Measurements from ENCODE around the gene PRLH.
A peak's percentile ranks its signal among the peaks of the same experiment; 100 is the strongest.

PRLH gene

DNA sequence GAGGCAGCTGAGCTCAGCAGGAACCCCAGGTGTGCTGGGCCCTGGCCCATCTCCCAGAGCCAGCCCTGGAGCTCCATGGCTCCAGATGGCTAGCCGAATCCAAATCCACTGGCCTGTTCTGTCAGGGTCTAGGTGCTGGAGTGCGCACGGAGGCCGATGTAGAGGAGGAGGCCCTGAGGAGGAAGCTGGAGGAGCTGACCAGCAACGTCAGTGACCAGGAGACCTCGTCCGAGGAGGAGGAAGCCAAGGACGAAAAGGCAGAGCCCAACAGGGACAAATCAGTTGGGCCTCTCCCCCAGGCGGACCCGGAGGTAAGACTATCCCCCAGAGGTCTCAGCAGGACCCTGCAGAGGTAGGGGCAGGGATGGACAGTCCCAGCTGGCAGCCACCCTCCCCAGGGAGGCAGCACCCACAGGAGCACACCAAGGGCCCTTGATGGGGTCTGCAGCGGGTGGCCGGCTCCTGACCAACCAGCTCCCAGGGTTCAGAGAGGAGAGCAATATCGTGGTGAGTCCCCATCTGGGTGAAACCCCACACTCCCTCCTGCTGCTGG, 26.1 kb upstream of the PRLH start:
- DNase-seq = no peak

GRCh38 chr2:237540823-237541222, 25.6 kb upstream of the PRLH start:
- DNase-seq = peak; percentile 77

GRCh38 chr2:237541243-237541642, 25.1 kb upstream of the PRLH start:
- no peak for DNase-seq

- DNase-seq = no peak
Observed at GRCh38 chr2:237542001-237542704, 24.2 kb upstream of the PRLH start.

GRCh38 chr2:237546040-237546875, 20.1 kb upstream of the PRLH start:
- no peak for DNase-seq

GRCh38 chr2:237546876-237547395, 19.4 kb upstream of the PRLH start:
- DNase-seq = no peak

DNA sequence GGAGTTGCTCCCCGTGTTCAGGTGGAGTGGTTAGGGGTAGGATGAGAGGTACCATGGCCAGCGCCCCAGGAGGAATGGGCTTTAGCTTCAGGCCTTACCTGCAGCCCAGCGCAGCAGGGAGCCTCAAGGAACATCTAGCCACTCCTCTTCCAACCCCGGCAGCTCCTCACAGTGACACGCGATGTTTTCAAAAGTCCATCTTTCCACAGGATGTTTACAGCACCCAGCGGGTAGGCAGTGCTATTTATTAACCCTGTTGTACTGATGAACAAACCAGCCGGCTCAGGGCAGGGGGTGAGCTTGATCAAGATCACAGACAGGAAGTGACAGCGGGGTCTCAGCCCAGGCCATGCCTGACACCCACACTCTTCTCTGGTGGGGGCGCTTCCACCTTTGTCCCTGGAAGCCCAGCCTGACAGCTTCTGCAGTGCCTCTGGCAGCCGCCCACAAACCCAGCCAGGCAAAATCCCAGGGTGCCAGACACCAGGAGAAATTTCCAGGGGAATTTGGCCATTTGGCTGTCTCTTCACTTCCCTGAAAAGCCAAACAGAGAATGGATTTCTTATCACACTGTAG, 18.4 kb upstream of the PRLH start:
- no peak for DNase-seq

DNA sequence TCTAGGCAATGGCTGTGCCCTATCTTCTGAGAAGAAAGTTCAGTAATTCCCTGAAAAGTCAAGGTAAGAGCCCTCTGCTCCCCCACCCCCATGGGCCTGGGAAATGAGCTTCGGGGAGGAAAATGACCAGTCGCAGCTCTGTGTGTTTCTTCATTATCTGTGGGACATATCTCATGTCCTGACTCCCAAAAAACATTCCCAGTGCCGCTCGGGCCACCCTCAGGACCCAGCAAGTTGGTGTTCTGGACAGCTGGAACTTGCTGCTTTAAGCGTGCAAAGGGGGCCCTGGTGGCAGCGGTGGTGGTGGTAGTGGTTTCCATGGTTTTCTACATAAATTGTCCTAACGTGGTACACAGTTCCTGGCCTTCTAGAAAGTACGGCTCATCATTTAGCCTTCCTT, 17.2 kb upstream of the PRLH start:
- no peak for DNase-seq

- no peak for DNase-seq
Observed at GRCh38 chr2:237549643-237550415, 16.5 kb upstream of the PRLH start.

GRCh38 chr2:237551071-237551574, 15.3 kb upstream of the PRLH start:
- DNase-seq = no peak

- DNase-seq = peak; percentile 14
Observed at GRCh38 chr2:237552908-237553307, 13.5 kb upstream of the PRLH start.

GRCh38 chr2:237553948-237554347, 12.4 kb upstream of the PRLH start:
- DNase-seq = no peak

DNA sequence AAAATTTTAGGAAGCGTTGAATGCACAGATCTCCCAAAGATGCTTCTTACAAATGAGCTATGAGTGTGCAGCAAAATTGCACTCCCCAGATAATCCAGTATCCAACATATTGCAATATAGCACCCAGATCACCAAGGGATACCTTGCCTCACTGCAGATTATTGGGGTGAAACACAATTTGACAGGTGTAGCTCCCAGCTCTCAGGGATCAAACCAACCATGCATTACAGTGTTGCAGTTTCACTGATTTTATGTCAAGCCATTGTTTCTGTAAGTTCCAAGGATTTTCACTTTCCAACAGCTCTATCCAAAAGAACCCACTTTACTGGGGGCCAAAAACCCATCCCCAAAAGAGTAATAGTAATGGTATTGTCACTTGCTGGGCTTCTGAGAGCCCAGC, 10.8 kb upstream of the PRLH start:
- no peak for DNase-seq

DNA sequence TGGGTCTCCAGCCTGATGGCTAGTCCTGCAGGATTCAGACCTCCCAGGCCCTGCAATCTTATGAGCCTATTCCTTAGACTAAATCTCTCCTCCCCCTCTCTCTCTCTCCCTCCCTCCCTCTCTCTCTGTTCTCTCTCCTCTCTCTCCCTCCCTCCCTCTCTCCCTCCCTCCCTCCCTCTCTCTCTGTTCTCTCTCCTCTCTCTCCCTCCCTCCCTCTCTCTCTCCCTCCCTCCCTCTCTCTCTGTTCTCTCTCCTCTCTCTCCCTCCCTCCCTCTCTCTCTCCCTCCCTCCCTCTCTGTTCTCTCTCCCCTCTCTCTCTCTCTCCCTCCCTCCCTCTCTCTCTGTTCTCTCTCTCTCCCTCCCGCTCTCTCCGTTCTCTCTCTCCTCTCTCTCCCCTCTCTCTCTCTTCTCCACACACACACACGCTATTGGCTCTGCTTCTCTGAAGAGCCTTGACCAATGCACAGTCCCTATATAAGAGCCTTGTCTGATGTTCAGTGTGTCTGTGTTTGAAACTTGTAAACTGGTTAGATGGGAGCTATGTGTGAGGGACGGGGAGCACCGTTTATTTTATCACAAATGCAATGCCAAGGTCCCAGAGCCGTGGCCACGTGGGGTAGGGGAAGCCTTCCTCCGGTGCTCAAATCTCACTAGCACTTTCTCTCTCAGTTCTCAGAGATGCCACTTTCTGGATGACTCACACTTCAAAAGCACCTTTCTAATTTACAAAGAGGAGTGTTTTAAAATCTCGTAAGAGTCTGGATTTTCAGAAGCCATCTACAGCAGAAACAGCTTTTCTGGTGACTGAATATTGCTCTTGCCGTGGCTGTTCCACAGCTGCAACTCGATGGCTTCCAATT, 9.4 kb upstream of the PRLH start:
- no peak for DNase-seq

DNA sequence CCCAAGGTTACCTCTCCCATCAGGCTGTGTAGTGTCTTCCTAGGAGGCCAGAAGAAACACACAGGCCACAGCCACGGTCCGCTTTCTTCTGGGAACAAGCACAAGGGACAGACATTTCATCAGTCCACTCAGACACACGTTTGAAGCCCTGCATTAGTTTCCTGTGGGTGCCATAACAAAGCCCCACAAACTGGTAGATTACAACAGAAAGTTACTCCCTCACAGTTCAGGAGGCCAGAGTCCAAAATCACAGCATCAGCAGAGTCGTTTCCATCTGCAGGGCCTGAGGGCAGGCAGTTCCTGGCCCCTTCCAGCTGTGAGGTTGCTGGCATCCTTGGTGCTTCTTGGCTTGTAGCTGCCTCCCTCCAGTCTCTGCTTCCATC, 8.8 kb upstream of the PRLH start:
- no peak for DNase-seq

- DNase-seq = peak; percentile 22
Observed at GRCh38 chr2:237558961-237559641, 7.3 kb upstream of the PRLH start.

GRCh38 chr2:237561221-237561620, 5.2 kb upstream of the PRLH start:
- DNase-seq = no peak

DNA sequence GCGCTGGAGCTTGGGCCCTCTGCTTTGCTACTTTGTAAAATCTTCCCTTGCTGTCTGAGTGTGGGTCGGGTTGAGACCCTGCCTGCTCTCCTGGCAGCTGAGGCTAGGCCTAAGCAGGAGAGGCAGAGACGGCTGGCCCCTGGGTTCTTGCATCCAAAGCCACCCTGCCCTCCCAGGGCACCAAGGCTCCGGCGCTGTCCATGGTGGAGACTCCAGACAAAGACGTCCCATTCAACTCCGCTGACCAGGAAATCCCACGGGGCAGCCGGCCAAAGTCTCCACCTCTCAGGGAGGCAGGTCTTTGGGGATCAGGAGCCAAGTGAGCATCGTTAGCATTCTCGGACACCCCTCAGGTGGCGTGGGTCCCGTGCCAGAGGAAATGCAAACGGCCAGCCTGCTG, 2.6 kb upstream of the PRLH start:
- peak; percentile 31 for DNase-seq

GRCh38 chr2:237564526-237565131, 1.7 kb upstream of the PRLH start:
- DNase-seq = no peak

DNA sequence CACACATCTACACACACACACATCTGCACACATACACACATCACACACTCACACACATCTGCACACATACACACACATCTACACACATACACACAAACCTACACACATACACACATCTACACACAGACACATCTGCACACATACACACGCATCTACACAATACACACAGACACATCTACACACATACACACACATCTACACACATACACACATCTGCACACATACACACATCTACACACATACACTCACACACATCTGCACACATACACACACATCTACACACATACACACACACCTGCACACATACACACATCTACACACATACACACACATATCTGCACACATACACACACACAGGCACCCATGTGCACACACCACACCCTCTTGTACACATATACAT, 400 bp upstream of the PRLH start:
- DNase-seq = no peak

All from hematopoietic multipotent progenitor cell treated with erythropoietin and hydrocortisone succinate and interleukin-3 and kit ligand, for 4 days (in vitro differentiated cells).